B cell (primary cell): ENCODE results near the gene PCGF3.

Experiments
- EZH2 ChIP-seq: IDR thresholded peaks from 2 replicates; pipeline ENCODE4 v1.6.1; 2012; ENCODE audit warnings: borderline replicate concordance, low read depth, mild to moderate bottlenecking, moderate library complexity, low read length; ENCODE audit not compliant: insufficient read depth, poor library complexity, severe bottlenecking
- TF ChIP-seq, protein P1 (sequence below): fragments of 200-600 bp; IDR thresholded peaks from one replicate; pipeline ENCODE4 v1.8.0; 2022; ENCODE audit warnings: antibody characterized with exemption, mild to moderate bottlenecking

GRCh38 chr4:680928-681645 lies 24.5 kb upstream of the PCGF3 start:
- TF ChIP-seq, protein P1, sequence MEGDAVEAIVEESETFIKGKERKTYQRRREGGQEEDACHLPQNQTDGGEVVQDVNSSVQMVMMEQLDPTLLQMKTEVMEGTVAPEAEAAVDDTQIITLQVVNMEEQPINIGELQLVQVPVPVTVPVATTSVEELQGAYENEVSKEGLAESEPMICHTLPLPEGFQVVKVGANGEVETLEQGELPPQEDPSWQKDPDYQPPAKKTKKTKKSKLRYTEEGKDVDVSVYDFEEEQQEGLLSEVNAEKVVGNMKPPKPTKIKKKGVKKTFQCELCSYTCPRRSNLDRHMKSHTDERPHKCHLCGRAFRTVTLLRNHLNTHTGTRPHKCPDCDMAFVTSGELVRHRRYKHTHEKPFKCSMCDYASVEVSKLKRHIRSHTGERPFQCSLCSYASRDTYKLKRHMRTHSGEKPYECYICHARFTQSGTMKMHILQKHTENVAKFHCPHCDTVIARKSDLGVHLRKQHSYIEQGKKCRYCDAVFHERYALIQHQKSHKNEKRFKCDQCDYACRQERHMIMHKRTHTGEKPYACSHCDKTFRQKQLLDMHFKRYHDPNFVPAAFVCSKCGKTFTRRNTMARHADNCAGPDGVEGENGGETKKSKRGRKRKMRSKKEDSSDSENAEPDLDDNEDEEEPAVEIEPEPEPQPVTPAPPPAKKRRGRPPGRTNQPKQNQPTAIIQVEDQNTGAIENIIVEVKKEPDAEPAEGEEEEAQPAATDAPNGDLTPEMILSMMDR = no peak
- TF ChIP-seq EZH2 = no peak
